Epithelial cell of esophagus (primary cell): ENCODE results near the gene TM9SF2.

Experiments
- DNase-seq: peaks from one replicate; pipeline ENCODE4 v3.0.0; 2010; ENCODE audit warnings: low read depth
- H3K4me3 ChIP-seq: 2 replicates; pipeline ENCODE4 v1.5.1; 2011; ENCODE audit warnings: mild to moderate bottlenecking, low read length, control low read depth
- TF ChIP-seq, protein P1 (sequence below): IDR thresholded peaks from 2 replicates; pipeline ENCODE4 v1.5.1; 2011; ENCODE audit warnings: low read depth, mild to moderate bottlenecking, low read length, control low read depth, inconsistent platforms; ENCODE audit not compliant: insufficient read depth; ENCODE audit errors: missing control alignments

The TM9SF2 gene

DNA sequence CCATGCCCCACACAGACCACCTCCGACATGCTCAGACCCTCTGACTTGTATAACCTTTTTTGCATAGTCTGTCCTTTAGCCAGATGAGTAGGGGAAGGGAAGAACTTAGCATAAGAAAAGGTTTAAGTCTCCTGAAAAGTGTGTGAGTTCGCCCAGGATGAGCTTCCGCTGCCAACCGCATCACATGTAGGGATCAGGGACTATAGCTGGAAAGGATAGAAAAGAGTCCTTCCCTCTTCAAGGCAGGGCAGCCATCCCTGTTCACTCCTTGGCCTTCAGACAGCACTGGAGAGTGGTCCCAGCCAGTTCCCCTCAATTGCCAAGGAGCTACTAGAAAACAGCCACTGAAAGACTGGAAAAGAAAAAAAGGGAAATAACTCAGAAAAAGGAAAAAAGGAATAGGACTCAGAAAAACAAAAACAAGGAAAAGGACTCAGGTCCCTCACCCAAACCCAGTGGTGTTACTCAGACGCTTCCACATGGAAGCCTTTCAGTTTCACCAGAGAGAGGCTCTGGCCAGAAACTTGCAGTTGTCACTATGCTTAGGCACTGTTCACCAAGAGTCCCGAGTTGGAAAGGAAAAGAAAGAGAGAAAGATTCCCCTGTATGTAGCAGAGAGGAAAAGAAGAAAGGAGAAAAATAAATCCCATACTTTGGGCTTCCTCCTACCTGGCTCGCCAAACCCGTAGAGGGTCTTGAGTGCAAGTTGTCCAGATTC, 5.6 kb upstream of the TM9SF2 start:
- DNase-seq, result no peak
- H3K4me3 ChIP-seq, result no peak overlapping the region
- TF ChIP-seq, protein P1, sequence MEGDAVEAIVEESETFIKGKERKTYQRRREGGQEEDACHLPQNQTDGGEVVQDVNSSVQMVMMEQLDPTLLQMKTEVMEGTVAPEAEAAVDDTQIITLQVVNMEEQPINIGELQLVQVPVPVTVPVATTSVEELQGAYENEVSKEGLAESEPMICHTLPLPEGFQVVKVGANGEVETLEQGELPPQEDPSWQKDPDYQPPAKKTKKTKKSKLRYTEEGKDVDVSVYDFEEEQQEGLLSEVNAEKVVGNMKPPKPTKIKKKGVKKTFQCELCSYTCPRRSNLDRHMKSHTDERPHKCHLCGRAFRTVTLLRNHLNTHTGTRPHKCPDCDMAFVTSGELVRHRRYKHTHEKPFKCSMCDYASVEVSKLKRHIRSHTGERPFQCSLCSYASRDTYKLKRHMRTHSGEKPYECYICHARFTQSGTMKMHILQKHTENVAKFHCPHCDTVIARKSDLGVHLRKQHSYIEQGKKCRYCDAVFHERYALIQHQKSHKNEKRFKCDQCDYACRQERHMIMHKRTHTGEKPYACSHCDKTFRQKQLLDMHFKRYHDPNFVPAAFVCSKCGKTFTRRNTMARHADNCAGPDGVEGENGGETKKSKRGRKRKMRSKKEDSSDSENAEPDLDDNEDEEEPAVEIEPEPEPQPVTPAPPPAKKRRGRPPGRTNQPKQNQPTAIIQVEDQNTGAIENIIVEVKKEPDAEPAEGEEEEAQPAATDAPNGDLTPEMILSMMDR, result no peak

DNA sequence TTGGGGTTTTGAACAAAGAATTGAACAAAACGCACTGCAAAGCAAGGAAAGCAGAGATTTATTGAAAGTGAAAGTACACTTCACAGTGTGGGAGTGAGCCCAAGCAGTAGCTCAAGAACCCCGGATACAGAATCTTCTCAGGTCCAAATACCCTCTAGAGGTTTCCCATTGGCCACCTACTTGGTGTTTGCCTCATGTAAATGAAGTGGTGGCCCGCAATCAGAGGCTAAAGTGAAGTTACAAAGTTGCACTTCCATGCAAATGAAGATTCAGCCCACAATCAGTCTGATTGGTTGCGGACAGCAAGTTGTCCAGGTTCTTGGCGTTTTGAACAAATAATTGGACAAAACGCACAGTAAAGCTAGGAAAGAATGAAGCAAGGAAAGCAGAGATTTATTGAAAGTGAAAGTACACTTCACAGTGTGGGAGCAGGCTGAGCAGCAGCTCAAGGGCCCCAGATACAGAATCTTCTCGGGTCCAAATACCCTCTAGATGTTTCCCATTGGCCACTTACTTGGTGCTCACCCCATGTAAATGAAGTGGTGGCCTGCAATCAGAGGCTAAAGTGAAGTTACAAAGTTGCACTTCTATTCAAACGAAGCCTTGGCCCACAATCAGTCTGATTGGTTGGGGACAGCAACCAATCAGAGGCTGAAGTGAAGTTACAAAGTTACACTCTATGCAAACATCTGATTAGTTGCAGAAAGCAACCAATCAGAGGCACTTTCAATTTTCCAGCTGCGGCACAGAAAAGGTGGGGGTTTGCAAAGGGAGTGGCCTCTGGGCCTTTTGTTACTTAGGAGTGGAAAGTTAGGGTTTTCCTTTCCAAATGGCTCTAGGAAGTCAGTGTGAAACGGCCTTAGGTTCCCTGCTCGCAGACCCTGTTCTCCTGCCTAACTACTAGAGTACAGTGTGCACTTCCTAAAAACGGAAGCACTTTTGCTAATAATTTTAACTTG, 4.8 kb upstream of the TM9SF2 start:
- DNase-seq, result no peak
- H3K4me3 ChIP-seq, result no peak overlapping the region
- TF ChIP-seq, protein P1, result no peak

DNA sequence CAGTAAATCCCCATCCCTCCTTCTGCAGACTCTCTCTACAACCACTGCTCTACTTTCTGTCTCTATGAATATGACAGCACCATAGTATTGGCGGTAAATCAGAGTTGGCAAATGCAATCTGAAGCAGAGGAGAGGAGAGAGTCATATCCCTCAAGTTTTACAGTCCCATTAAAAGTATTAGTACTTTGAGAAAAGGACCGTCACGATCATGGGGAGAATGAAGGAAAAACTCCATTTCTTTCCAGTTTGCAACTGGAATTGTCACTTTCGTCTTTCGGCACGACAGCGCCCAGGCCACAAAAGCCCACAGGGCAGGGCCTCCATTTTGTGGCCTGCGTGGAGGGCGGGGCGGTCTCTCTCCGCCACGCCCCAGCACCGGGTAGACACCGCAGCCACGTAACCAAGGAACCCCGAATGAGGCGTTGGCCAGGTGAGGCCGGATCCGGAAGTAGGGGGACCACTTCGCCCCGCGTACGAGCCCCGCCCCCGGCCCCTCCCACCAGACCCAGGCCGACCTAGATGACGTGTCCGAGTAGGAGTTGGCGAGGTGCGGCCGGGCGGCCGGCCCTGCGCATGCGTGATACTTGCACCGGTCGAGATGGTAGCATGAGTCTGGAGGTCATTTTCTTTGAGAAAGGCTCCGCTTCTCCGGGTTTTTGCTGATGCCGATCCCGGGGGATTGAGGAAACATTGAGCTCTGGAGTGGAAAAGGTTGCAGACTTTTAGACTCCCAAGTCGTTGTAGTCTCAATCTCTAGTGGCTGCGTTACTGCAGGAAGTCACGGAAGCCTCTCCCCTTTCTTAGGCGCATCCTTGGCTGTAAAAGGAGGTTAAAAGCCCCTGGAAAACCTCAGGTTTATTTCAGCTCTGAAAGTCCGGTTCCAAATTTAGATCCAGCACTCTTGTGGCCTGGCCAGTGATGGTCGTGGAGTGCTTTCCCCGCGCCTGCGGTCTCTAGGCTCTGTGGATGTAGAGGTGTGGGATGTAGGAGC, 2.8 kb upstream of the TM9SF2 start:
- H3K4me3 ChIP-seq, result peak overlapping the region; percentile 74
- DNase-seq, result peak; percentile 99
- TF ChIP-seq, protein P1, result no peak

DNA sequence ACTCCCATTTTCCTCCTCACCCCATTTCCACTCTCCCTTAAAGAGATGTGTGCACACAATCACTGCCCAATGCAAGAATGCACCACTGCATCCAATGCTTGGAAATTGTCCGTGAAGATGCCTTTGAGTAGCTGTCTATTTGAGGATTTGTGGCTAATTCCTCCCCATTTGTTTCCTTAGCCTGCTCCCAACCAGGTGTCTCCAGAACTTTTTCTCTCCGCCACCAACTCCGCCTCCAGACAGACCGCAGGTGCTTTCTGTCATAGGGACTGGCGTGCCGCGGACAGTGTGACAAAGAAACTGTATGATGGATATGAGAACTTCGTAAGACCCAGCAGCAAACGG, 461 bp upstream of the TM9SF2 start:
- TF ChIP-seq, protein P1, result no peak
- H3K4me3 ChIP-seq, result peak overlapping the region; percentile 91
- no peak for DNase-seq

DNA sequence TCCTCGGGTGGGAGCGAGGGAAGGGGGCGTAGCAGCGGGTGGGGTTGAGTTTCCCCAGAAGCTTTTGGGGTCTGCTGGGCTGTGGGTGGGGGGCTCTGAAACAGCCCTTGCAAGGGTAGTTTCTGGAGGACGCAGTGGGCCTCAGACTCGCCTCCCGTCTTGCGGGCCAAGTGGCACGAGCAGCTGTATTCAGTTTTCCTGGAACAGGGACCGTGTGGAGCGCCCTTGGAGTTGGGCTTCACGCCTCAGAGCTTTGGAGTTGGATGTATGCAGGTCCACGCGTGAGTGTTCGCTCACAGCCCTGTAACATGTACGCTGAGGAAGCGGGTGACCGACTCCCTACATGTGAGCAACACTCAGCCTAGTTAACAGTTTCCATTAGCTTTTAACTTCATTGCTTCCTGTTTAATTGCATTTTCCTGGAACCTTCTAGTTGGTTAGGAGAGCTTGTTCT, 603 bp downstream of the TM9SF2 start:
- peak overlapping the region; percentile 91 for H3K4me3 ChIP-seq
- TF ChIP-seq, protein P1, result no peak
- DNase-seq, result peak; percentile 46

DNA sequence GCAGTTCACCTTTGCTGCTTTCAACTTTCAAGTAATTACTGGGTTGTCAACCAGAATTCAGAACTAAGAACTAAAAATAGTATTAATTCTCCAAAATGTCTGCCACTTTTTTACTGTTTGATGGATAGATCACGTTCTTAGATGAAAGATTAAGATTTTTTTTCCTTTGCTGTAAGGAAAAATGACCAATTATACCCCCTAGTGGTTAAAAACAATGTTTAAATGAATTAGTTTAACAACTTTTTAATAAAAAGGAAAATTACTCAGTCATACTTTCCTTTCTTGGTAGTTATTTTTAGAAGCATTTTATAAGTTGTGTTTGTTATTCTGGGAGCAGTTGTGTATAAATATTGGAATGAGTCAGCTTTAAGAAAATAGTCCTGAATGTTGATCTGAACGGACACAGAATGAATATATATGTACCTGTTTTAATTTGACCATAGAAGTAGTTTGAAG, 4.6 kb downstream of the TM9SF2 start:
- H3K4me3 ChIP-seq, result no peak overlapping the region
- DNase-seq, result peak; percentile 8
- TF ChIP-seq, protein P1, result peak; percentile 13
